SKM-1 (cell line): ENCODE measurements around the gene CCL22.
A peak's percentile ranks its signal among the peaks of the same experiment; 100 is the strongest.

Source experiments
- DNase-seq: peaks from one replicate; lab custom pipeline; 2025; ENCODE audit not compliant: unreplicated experiment; lab: John Stamatoyannopoulos, UW

CCL22 gene

DNA sequence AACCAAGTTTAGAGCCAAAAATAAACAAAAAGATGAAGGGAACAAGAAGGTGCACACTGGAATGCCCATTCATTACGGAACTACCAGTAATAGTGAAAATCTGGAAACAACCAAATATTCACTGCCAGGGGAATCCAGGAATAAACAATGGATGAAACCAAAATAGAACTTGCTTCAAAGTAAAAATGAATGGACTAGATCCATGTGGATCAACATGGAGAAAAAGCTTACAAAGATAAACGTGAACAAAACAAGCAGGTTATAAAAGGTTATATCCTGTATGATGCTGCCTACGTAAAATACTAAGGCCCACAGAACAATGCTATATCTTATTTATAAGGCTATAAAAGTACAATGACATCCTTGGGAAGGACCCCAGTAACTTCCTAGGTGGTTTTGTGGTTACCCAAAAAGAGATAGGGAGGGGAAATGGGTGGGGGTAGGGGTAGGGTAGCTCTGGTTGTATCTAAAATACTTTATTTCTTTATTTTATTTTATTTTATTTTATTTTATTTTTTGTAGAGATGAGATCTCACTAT, 12.8 kb upstream of the CCL22 start:
- no peak for DNase-seq

- no peak for DNase-seq
Measured at GRCh38 chr16:57347858-57348257, 10.7 kb upstream of the CCL22 start.

- no peak for DNase-seq
Measured at GRCh38 chr16:57348327-57348726, 10.3 kb upstream of the CCL22 start.

- DNase-seq, result peak; percentile 52
Measured at GRCh38 chr16:57349212-57350031, 9.2 kb upstream of the CCL22 start.

GRCh38 chr16:57352636-57353047, 5.9 kb upstream of the CCL22 start:
- no peak for DNase-seq

DNA sequence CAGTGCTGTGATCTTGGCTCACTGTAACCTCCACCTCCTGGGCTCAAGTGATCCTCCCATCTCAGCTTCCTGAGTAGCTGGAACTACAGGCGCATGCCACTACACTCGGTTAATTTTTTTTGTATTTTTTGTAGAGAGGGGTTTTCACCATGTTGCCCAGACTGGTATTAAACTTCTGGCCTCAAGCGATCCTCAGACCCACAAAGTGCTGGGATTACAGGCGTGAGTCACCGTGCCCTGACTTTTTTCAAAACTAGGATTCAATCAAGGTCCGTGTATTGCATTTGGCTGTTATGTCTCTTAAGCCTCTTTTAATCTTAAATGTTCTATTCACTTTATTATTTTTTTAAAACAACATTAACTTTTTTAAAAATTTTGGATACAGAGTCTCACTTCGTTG, 4.3 kb upstream of the CCL22 start:
- no peak for DNase-seq

DNA sequence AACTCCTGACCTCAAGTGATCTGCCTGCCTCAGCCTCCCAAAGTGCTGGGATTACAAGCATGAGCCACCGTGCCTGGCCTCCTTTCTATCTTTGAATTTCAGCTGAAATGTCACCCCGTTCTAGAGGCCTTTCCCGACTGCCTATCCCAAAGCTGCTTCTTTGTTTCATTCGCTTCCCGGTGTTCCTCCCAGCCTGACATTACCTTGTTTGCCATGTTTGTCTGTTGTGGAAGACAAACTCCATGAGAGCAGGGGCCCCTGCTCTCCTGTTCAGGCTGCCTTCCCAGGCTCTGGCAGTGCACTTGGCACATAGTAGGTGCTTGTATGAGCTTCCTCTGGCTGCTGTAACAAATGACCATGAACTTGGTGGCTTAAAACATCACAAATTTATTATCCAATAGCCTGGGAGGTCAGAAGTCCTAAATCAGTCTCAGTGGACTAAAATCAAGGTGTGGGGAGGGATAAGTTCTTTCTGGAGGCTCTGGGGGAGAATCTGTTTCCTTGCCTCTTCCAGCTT, 2.6 kb upstream of the CCL22 start:
- DNase-seq, result no peak

- DNase-seq, result no peak
Measured at GRCh38 chr16:57356547-57356946, 2.0 kb upstream of the CCL22 start.

DNA sequence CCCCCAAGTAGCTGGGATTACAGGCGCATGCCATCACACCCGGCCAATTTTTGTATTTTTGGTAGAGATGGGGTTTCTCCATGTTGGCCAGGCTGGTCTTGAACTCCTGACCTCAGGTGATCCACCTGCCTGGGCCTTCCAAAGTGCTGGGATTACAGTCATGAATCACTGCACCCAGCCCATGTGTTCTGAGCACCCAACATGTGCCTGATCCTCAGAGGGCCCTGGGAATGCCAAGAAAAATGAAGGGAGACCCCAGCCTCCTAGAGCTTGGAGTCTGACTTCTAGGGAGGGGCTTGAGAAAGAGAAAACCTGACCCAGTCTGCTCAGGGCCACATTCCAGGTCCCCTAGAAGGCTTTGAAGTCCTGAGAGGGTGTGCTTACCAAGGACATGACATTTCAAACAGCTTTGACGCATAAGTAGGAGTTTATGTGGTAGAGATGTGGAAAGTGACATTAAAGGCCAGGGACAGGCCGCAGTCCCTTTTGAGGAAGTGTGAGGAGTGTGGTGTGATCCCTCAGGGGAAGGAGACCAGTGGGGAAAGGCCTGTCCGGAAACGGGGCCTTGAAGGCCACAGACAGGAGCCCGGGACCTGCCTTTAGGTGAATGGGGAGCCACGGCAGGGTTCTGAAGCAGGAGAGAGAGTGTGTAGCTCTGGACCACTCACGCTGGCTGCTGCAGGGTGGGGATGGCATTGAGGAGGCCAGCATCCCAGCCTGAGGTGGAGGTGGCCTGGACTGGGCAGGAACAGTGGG, 1.1 kb upstream of the CCL22 start:
- DNase-seq, result peak; percentile 80

- DNase-seq, result no peak
Measured at GRCh38 chr16:57358086-57358420, 530 bp upstream of the CCL22 start.

GRCh38 chr16:57360321-57360935, 1.8 kb downstream of the CCL22 start:
- DNase-seq, result no peak

DNA sequence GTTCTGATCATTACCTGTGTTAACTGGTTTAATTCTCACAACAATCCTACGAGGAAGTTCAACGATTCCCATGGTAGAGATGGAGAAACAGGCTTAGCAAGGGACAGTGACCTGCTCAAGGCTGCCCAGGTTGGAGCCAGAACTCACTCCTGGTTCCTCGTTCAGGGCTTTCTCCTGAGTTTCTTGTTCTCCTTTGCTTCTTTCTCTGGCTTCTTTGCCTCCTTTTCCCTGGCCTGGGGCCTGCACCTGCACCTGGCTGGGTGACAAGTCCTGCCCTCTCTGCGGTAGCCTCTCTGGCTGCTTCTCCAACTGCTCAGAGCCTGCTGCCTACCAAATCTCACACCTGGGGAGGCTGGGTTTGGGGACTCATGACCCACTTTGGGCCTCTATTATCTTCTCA, 2.8 kb downstream of the CCL22 start:
- DNase-seq, result no peak

DNA sequence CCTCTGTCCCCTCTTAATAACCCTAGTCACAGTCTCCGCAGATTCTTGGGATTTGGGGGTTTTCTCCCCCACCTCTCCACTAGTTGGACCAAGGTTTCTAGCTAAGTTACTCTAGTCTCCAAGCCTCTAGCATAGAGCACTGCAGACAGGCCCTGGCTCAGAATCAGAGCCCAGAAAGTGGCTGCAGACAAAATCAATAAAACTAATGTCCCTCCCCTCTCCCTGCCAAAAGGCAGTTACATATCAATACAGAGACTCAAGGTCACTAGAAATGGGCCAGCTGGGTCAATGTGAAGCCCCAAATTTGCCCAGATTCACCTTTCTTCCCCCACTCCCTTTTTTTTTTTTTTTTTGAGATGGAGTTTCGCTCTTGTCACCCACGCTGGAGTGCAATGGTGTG, 5.6 kb downstream of the CCL22 start:
- DNase-seq, result no peak

GRCh38 chr16:57366544-57367040, 8.0 kb downstream of the CCL22 start:
- no peak for DNase-seq

DNA sequence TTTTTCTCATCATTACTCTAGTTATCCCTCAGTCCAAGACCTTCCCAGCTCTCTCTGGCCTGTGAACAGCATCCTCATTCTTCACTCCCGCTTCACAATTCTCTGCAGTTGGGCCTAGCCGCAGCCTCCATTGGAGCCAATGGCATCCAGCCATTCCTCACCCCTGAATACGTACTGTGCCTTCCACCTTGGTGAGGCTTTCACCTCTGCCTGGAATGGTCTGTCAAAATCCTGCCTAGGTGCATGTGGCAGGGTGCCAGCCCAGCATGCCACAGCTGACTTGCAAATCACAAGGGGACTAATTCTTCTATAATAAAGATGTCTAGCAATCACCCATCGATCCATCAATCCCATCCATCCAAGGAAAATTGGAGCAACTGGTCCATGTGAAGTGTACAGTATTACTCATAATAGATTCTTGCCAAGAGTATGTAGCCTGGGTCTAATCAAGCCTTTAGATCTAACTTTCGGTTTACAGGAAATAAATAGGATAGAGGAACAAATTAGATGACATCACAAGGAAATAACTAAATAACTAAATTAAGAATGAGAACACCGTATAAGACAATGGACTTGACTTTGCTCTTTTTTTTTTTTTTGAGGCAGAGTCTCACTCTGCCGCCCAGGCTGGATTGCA, 8.7 kb downstream of the CCL22 start:
- no peak for DNase-seq

- DNase-seq, result no peak
Measured at GRCh38 chr16:57371494-57372371, 13.2 kb downstream of the CCL22 start.

GRCh38 chr16:57372372-57373116, 14.0 kb downstream of the CCL22 start, which contains the start of gene CX3CL1:
Gene CX3CL1, plus strand, starts transcription at chr16:57372490. Its CDS starts 79 bp downstream, at chr16:57372569.
- DNase-seq, result no peak

DNA sequence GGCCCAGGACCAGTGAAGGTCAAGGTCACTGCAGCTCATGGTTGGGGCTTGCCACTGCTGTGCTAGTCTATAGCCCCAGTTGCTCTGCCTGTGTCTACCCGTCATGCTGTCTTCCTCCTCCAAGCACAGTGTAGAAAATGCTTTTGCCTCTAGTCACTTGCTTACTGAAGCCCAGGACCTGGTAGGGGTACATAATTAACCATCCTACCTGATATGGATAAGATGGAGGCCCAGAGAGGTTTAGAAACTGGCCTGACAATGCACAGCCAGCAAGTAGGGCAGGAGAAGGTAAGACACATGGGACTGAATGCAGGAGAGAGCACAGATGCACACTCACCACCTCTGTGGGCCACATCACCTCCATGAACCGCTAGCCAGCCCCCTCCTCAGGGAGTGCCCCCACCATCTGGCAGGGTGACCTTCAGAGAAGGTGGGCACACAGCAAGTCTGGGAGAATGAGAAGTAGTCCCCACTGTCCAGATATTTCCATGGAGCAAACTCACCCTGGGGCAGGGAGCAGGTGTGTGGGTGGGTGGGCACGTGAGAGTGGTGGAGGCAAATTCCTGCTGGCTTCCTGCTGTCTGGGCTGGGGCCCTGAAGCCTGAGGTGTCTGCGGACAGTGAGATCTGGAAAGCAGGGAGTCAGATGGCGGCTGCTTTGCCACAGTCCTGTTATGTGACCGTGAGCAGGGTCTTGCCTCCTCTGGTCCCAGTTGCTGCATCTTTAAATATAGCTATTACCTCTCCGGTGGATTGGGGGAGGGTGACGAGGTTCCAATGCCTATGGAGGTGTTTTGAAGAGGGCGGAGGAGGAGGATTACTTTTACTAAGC, 14.7 kb downstream of the CCL22 start:
- no peak for DNase-seq
